NCI-H446 (cell line): ENCODE results near the gene CEP170B.

Experiments
- DNase-seq, 2 experiments: peaks; one replicate each; lab custom pipeline; 2025; lab: John Stamatoyannopoulos, UW

The CEP170B gene

GRCh38 chr14:104868060-104868740 lies 3.1 kb downstream of the CEP170B start:
- no peak for DNase-seq

GRCh38 chr14:104868811-104869572 lies 3.9 kb downstream of the CEP170B start:
- no peak for DNase-seq

GRCh38 chr14:104869669-104870367 lies 4.8 kb downstream of the CEP170B start:
- DNase-seq: no peak

- no peak for DNase-seq
Observed at GRCh38 chr14:104870368-104871144, 5.5 kb downstream of the CEP170B start.

- DNase-seq: no peak
Observed at GRCh38 chr14:104871145-104871655, 6.1 kb downstream of the CEP170B start.

GRCh38 chr14:104871656-104872468 lies 6.8 kb downstream of the CEP170B start:
- no peak for DNase-seq

- DNase-seq: no peak
Observed at GRCh38 chr14:104872469-104873341, 7.6 kb downstream of the CEP170B start.

- no peak for DNase-seq
Observed at GRCh38 chr14:104873380-104874055, 8.4 kb downstream of the CEP170B start.

- no peak for DNase-seq
Observed at GRCh38 chr14:104874110-104874531, 9.1 kb downstream of the CEP170B start.

GRCh38 chr14:104874571-104875411 lies 9.7 kb downstream of the CEP170B start:
- DNase-seq: no peak

GRCh38 chr14:104875412-104875751 lies 10.3 kb downstream of the CEP170B start:
- no peak for DNase-seq

GRCh38 chr14:104875811-104876210 lies 10.7 kb downstream of the CEP170B start:
- DNase-seq: no peak

- DNase-seq: no peak
Observed at GRCh38 chr14:104876251-104876699, 11.2 kb downstream of the CEP170B start.

GRCh38 chr14:104877066-104877805 lies 12.2 kb downstream of the CEP170B start:
- DNase-seq: no peak

- DNase-seq: no peak
Observed at GRCh38 chr14:104877806-104878550, 12.9 kb downstream of the CEP170B start.

- DNase-seq: no peak
Observed at GRCh38 chr14:104878582-104878981, 13.5 kb downstream of the CEP170B start.
